ENCODE measurements around the gene GSTM2. TPM values are rescaled to one million over a fixed set of nuclear protein-coding genes. Genes with fewer than 3 reads are reported as not detected.

The GSTM2 gene
- total RNA-seq, 4 donors from 2014 or later: 37.1 to 73.6 (median 62.3) TPM

GRCh38 chr1:109717729-109718128, 49.9 kb downstream of the GSTM2 start:
- H3K27ac ChIP-seq: no peak overlapping the region
- no peaks in the 10 kb centered on the region for H3K9me3 ChIP-seq
- H3K4me3 ChIP-seq (replicated peaks in 1 of 3): no peak overlapping the region
- 89 to 90% methylated on average over 5 of the region's 5 CpGs for WGBS, 2 donors
- no peaks in the 10 kb centered on the region for H3K27me3 ChIP-seq
- H3K36me3 ChIP-seq: no peaks in the 10 kb centered on the region
- no peak for DNase-seq
- intact Hi-C loops (cut with DNase I): no loop called here
- H3K4me1 ChIP-seq: peaks cover 0 to 3% of the 10 kb centered on the region in 2 donors
- TF ChIP-seq POLR2A (IDR thresholded peaks at IDR 0.05) (no peak), CTCF (IDR thresholded peaks at IDR 0.05) (no peak)

GRCh38 chr1:109718495-109718894, 50.6 kb downstream of the GSTM2 start:
- H3K4me1 ChIP-seq: peaks cover 0 to 3% of the 10 kb centered on the region in 2 donors
- no peak overlapping the region for H3K27ac ChIP-seq
- H3K4me3 ChIP-seq (replicated peaks in 1 of 3): no peak overlapping the region
- H3K27me3 ChIP-seq: no peaks in the 10 kb centered on the region
- H3K36me3 ChIP-seq: no peaks in the 10 kb centered on the region
- WGBS, 2 donors: 88 to 89% methylated on average over 2 of the region's 2 CpGs
- intact Hi-C loops (cut with DNase I): no loop called here
- TF ChIP-seq POLR2A (IDR thresholded peaks at IDR 0.05) (no peak), CTCF (IDR thresholded peaks at IDR 0.05) (no peak)
- no peaks in the 10 kb centered on the region for H3K9me3 ChIP-seq
- DNase-seq: no peak

GRCh38 chr1:109719337-109719837, 51.5 kb downstream of the GSTM2 start:
- 85 to 89% methylated on average over 5 of the region's 5 CpGs for WGBS, 2 donors
- TF ChIP-seq POLR2A (IDR thresholded peaks at IDR 0.05): no peak
- peaks cover 0 to 3% of the 10 kb centered on the region in 2 donors for H3K4me1 ChIP-seq
- intact Hi-C loops (cut with DNase I): no loop called here
- no peaks in the 10 kb centered on the region for H3K27me3 ChIP-seq
- H3K4me3 ChIP-seq (replicated peaks in 1 of 3): no peak overlapping the region
- no peak for DNase-seq
- no peak overlapping the region for H3K27ac ChIP-seq
- no peaks in the 10 kb centered on the region for H3K9me3 ChIP-seq
- no peaks in the 10 kb centered on the region for H3K36me3 ChIP-seq

- Histone ChIP-seq H3K4me3 (replicated peaks in 1 of 3) (no peak overlapping the region), H3K9me3 (no peaks in the 10 kb centered on the region), H3K4me1 (peaks cover 0 to 3% of the 10 kb centered on the region in 2 donors), H3K36me3 (no peaks in the 10 kb centered on the region), H3K27ac (no peak overlapping the region), H3K27me3 (no peaks in the 10 kb centered on the region)
- intact Hi-C loops (cut with DNase I): no loop called here
- no peak for TF ChIP-seq CTCF (IDR thresholded peaks at IDR 0.05)
- no peak for TF ChIP-seq POLR2A (IDR thresholded peaks at IDR 0.05)
- no peak for DNase-seq
- WGBS, 2 donors: 91 to 95% methylated on average over 5 of the region's 5 CpGs
These were observed 53.2 kb downstream of the GSTM2 start for GRCh38 chr1:109721042-109721441.

- H3K4me3 ChIP-seq (replicated peaks in 1 of 3): no peak overlapping the region
- H3K4me1 ChIP-seq: peaks cover 0 to 2% of the 10 kb centered on the region in 2 donors
- no peaks in the 10 kb centered on the region for H3K36me3 ChIP-seq
- DNase-seq: no peak
- no peak overlapping the region for H3K27ac ChIP-seq
- TF ChIP-seq CTCF (IDR thresholded peaks at IDR 0.05): no peak
- no peak for TF ChIP-seq POLR2A (IDR thresholded peaks at IDR 0.05)
- no peaks in the 10 kb centered on the region for H3K9me3 ChIP-seq
- 91 to 95% methylated on average over 1 of the region's 1 CpG for WGBS, 2 donors
- H3K27me3 ChIP-seq: no peaks in the 10 kb centered on the region
- intact Hi-C loops (cut with DNase I): no loop called here
These were observed 54.1 kb downstream of the GSTM2 start for GRCh38 chr1:109721971-109722370.
